NB4 (cell line): Measurements from ENCODE around the gene SPACA7.

ENCODE experiments used
- POLR2A ChIP-seq: IDR thresholded peaks from 2 replicates; pipeline ENCODE4 v1.6.1; 2011; ENCODE audit warnings: mild to moderate bottlenecking; ENCODE audit not compliant: insufficient read length; ENCODE audit errors: extremely low read depth
- TF ChIP-seq, protein P1 (sequence below): IDR thresholded peaks from one replicate; pipeline ENCODE4 v1.5.1; 2012; ENCODE audit warnings: low read depth, low read length

DNA sequence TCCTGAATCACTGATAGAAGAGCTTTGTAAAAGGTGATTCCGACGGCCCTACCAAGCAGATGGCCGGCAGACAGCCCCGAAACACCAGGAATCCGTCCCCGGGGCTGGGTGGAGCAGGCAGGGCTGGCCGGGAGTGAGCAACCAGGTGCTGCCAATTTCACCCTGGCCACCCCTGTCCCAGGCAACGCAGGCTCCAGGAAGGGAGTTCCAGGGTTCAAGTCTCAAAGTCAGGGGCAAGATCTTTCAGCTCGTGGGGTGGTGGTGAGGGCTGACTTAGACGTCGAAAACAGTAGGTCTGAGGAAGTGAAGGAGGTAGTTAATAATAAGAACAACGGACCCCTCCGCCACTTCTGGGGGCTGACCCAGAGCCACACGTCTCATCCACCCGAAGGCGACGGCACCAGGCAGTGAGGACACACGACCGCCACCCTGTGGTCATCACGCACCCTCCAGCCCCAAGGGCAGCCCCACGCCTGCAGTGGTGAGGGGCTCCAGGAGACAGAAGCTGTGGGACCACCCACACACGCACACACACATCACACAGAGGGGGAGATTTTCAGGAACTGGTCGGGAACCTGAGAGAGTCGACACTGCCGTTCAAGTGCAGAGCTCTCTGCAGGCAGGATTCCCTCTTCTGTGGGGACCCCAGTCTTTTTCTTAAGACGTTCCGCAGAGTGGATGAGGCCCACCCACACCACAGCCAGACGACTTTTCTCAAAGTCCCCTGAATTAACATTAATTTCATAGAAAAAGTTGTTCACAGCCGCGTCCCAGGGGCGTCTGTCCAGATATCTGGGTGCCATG is 67.2 kb downstream of the SPACA7 start:
- TF ChIP-seq POLR2A = no peak
- TF ChIP-seq, protein P1, sequence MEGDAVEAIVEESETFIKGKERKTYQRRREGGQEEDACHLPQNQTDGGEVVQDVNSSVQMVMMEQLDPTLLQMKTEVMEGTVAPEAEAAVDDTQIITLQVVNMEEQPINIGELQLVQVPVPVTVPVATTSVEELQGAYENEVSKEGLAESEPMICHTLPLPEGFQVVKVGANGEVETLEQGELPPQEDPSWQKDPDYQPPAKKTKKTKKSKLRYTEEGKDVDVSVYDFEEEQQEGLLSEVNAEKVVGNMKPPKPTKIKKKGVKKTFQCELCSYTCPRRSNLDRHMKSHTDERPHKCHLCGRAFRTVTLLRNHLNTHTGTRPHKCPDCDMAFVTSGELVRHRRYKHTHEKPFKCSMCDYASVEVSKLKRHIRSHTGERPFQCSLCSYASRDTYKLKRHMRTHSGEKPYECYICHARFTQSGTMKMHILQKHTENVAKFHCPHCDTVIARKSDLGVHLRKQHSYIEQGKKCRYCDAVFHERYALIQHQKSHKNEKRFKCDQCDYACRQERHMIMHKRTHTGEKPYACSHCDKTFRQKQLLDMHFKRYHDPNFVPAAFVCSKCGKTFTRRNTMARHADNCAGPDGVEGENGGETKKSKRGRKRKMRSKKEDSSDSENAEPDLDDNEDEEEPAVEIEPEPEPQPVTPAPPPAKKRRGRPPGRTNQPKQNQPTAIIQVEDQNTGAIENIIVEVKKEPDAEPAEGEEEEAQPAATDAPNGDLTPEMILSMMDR = peak; percentile 30
